Measurements from ENCODE around the gene STX16. TPM values are rescaled to one million over a fixed set of nuclear protein-coding genes. Genes with fewer than 3 reads are reported as not detected.

The STX16 gene
- total RNA-seq, 4 donors from 2014 or later, result 26.1 to 90.4 (median 47.8) TPM

DNA sequence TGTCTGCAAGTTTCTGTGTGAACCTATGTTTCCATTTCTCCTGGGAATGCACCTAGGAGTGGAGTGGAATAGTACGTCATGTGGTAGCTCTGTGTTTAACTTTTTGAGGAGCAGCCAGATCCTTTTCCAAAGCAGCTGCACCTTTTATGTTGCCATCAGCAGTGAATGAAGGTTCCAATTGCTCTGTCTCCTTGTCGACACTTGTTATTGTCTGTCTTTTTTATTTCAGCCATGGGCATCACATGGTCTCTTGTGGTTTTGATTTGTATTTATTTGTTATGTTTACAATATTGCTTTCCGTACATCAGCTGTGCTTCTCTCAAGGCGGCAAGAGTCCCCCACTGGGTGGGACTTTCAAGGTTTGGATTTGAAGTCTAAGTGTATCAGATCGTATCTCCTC, 33.9 kb upstream of the STX16 start:
- Histone ChIP-seq H3K4me3 (no peak overlapping the region), H3K36me3 (no peaks in the 10 kb centered on the region), H3K9me3 (no peaks in the 10 kb centered on the region), H3K27ac (no peak overlapping the region), H3K27me3 (no peaks in the 10 kb centered on the region), H3K4me1 (peaks cover 0 to 11% (median 3%) of the 10 kb centered on the region in 3 donors)
- WGBS, 2 donors (ENCODE audit: low coverage in 1 of 2), result 90 to 98% methylated on average over 5 of the region's 5 CpGs
- no peak for TF ChIP-seq POLR2A (IDR thresholded peaks at IDR 0.05)
- no peak for TF ChIP-seq POLR2AphosphoS5 (IDR thresholded peaks at IDR 0.05)
- no peak for ATAC-seq

DNA sequence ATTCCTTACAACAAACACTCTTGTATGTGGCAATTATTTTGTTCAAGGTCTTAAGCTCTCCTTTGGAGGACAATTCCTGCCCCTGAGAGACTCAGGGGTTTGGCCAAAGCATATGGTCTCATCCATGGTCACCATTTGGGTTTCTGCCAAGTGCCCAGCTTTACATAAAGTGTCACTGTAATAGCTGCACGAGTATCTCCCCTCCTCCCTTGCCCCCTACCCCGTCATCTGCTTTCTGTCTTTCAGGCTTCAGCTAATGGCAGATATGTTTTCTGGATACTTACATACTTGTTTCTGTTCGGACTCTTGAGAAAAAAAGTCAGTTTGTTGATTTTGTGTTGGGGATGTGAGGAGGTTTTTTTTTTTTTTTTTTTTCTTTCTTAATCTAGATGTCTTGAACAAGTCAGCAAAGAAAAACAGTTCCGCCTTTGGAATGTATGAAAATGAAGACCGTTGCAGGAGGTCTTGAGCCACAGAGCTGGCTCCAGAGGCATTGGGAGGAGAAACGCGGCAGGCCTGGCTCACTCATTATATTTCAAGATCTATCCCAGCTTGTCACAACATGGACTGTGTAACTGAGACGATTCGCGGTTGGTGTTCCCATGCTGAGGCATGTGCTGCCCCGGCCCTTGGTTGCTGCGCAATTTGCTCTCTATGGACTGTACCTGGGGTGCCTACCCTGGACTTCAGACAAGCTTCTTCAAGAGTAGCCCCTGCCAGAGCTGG, 32.6 kb upstream of the STX16 start:
- Histone ChIP-seq H3K36me3 (no peaks in the 10 kb centered on the region), H3K27ac (no peak overlapping the region), H3K4me1 (peaks cover 0 to 10% (median 0%) of the 10 kb centered on the region in 3 donors), H3K9me3 (no peaks in the 10 kb centered on the region), H3K27me3 (no peaks in the 10 kb centered on the region), H3K4me3 (no peak overlapping the region)
- ATAC-seq, result peak; percentile 46
- 26% methylated on average over 8 of the region's 12 CpGs; no CpG with 5 or more reads in 1 of the 2 donors for WGBS, 2 donors (ENCODE audit: low coverage in 1 of 2)
- TF ChIP-seq EP300 (IDR thresholded peaks at IDR 0.05), result no peak
- TF ChIP-seq, protein P1, sequence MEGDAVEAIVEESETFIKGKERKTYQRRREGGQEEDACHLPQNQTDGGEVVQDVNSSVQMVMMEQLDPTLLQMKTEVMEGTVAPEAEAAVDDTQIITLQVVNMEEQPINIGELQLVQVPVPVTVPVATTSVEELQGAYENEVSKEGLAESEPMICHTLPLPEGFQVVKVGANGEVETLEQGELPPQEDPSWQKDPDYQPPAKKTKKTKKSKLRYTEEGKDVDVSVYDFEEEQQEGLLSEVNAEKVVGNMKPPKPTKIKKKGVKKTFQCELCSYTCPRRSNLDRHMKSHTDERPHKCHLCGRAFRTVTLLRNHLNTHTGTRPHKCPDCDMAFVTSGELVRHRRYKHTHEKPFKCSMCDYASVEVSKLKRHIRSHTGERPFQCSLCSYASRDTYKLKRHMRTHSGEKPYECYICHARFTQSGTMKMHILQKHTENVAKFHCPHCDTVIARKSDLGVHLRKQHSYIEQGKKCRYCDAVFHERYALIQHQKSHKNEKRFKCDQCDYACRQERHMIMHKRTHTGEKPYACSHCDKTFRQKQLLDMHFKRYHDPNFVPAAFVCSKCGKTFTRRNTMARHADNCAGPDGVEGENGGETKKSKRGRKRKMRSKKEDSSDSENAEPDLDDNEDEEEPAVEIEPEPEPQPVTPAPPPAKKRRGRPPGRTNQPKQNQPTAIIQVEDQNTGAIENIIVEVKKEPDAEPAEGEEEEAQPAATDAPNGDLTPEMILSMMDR (IDR thresholded peaks at IDR 0.05), result no peak
- no peak for TF ChIP-seq POLR2A (IDR thresholded peaks at IDR 0.05)
- TF ChIP-seq POLR2AphosphoS5 (IDR thresholded peaks at IDR 0.05), result no peak

DNA sequence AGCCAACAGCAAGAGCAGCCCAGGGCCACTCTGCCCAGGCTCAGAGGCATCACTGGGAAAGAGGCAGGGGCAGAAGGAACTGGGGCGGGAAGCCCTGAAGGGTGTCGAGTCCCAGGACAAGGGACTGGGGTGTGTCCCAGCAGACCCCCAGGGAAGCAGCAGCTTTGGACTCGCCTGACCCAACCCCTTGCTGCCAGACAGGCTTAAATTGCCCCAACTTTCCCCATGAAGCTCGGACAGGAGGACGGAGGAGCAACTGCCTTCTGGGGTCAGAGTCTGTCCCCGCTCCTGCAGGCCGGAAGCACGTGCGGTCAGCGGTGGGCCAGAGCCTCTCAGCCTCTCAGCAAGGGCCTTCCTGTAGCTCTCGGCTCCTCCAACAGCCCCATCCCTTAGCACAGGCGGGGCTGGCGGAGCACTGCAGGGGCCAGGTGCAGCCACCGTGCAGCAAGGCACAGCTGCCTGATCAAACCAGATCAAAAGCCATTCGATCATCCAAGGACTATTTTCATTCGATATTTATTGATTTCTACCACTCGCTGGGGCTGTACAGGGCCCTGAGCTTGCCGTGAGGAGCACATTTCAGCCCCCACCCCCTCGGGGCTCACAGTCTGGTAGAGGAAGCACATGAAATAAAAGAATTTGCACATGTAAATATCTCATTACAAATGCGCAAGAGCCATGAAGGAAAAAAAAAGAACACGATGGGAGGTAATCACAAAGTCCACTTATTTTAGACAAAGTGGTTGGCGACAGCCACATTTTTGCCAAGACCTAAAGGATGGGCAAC, 31.8 kb upstream of the STX16 start:
- Histone ChIP-seq H3K27me3 (no peaks in the 10 kb centered on the region), H3K9me3 (no peaks in the 10 kb centered on the region), H3K36me3 (no peaks in the 10 kb centered on the region), H3K4me1 (peaks cover 0 to 17% (median 0%) of the 10 kb centered on the region in 3 donors), H3K4me3 (no peak overlapping the region), H3K27ac (no peak overlapping the region)
- ATAC-seq, result no peak
- WGBS, 2 donors (ENCODE audit: low coverage in 1 of 2), result 75 to 83% methylated on average over 9 to 14 of the region's 22 CpGs
- no peak for TF ChIP-seq POLR2A (IDR thresholded peaks at IDR 0.05)

DNA sequence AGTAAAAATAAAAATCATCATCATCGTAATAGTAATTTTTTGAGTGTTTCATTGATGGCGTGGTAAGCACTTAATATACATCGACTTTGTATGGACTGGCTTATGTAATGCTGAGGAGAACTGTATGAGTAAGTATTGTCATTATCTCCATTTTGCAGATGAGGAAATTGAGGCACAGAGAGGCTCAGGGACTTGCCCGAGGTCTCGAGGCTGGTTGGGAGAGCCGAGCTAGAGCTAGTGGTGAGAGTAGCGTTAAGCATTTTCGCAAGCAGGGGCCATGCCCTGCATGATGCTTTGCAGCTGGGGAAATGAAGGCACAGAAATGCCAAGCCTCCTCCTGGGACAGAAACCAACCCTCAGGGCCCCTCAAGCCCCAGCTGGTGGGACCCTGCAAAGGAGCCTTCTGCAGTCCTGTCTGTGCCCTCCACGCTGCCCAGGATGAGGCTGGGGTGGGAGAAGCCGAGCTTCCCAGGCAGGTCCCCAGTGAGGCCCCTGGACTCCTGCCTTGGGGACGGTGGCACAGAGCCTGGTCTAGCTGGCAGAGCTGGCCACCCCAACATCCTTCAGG, 31.1 kb upstream of the STX16 start:
- H3K27ac ChIP-seq, result no peak overlapping the region
- no peaks in the 10 kb centered on the region for H3K36me3 ChIP-seq
- WGBS, 2 donors (ENCODE audit: low coverage in 1 of 2), result 84 to 94% methylated on average over 5 to 9 of the region's 11 CpGs
- no peaks in the 10 kb centered on the region for H3K9me3 ChIP-seq
- peaks cover 0 to 20% (median 0%) of the 10 kb centered on the region in 3 donors for H3K4me1 ChIP-seq
- no peak overlapping the region for H3K4me3 ChIP-seq
- TF ChIP-seq POLR2AphosphoS5 (IDR thresholded peaks at IDR 0.05), result no peak
- no peak for TF ChIP-seq EP300 (IDR thresholded peaks at IDR 0.05)
- TF ChIP-seq, protein P1 (IDR thresholded peaks at IDR 0.05), result no peak
- TF ChIP-seq POLR2A (IDR thresholded peaks at IDR 0.05), result no peak
- H3K27me3 ChIP-seq, result no peaks in the 10 kb centered on the region
- ATAC-seq, result no peak

DNA sequence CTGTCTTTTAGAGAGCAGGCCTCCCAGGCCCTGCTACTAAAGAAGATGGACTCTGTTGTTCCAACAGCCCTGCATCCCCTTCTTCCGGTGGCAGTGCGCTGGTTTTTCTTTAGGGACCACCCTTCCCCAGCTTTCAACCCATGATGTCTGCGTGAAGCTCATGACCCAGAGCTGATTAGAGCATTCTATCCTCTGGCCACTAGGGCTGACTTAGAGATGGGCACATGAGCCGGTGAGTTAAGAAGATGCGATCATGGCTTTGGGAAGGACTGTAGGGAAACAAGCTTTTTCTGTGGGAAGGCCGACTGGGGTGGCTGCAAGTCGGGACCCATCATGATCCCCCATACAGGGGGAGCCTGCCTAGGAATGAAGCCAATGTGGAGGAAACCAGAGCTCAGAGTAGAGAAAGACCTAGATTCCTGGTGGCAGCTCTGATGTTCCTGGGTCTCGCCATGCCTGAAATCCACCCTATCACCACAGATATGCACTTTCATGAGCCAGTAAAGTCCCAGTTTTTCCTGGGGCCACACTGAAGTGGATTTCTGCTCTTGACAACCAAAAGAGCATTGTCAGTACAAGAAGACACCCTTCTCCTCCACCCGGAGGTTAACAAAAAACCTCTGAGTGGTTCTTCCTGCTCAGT, 29.1 kb upstream of the STX16 start:
- no peaks in the 10 kb centered on the region for H3K27me3 ChIP-seq
- WGBS, 2 donors (ENCODE audit: low coverage in 1 of 2), result 98 to 100% methylated on average over 1 to 8 of the region's 9 CpGs
- H3K9me3 ChIP-seq, result no peaks in the 10 kb centered on the region
- ATAC-seq, result no peak
- TF ChIP-seq, protein P1 (IDR thresholded peaks at IDR 0.05), result no peak
- TF ChIP-seq POLR2AphosphoS5 (IDR thresholded peaks at IDR 0.05) (no peak), EP300 (IDR thresholded peaks at IDR 0.05) (no peak)
- H3K36me3 ChIP-seq, result no peaks in the 10 kb centered on the region
- no peak overlapping the region for H3K27ac ChIP-seq
- H3K4me1 ChIP-seq, result peaks cover 0 to 20% (median 0%) of the 10 kb centered on the region in 3 donors
- H3K4me3 ChIP-seq, result no peak overlapping the region

All from gastroesophageal sphincter (tissue), 4 donors.